ENCODE data around the gene SCLY.

The SCLY gene

DNA sequence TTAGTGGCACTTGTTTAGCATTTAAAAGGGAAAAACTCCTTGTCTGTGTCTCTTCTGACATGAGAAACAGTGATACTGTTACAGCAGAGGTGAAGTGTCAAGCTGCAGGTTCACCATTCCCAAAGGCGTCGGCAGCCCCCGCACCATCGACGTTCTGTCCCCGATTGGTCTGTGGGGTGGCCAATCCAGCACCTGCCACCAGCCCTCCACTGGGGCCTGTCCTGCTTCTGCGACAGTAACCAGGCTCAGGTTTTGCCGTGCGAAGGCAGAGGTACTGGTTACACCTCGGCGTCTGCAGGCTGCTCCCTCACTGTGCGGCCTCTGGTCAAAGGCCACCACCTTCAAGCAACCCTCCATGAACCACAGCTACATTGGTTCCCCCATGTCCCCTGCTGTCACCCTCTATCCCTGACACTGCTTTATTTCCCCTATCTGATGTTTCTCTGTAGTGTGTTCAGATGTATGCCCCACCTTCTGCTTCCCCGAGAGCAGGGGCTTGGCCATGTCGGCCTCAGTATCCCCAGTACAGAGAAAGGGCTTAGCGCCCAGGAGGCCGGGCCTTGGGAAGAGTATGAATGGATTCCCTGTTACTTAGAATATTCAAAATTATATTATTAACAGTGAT, 30.7 kb downstream of the SCLY start:
- POLR2A ChIA-PET: no interaction called here
- Histone ChIP-seq H3K9me3 (ENCODE audit: control insufficient read depth, insufficient read depth, low read depth, low read length) (no peaks in the 10 kb centered on the region), H3K4me1 (ENCODE audit: control insufficient read depth, insufficient read depth, low read length) (no peaks in the 10 kb centered on the region), H3K4me3 (ENCODE audit: low read depth, low read length) (no peak overlapping the region), H3K27ac (ENCODE audit: extremely low read depth, low read depth, low read length) (no peak overlapping the region), H3K36me3 (ENCODE audit: control insufficient read depth in 2 of 2, insufficient read depth in 1 of 2, low read length in 2 of 2) (peaks cover 0 to 16% of the 10 kb centered on the region in 2 experiments; a peak in 2 of 3 replicates)
- CTCF ChIA-PET: interaction anchor here (0.7 kb wide), 1 partner anchor 34 kb away, joined by 3 read pairs; no protein-coding TSS in a partner anchor
- TF ChIP-seq, protein P1, sequence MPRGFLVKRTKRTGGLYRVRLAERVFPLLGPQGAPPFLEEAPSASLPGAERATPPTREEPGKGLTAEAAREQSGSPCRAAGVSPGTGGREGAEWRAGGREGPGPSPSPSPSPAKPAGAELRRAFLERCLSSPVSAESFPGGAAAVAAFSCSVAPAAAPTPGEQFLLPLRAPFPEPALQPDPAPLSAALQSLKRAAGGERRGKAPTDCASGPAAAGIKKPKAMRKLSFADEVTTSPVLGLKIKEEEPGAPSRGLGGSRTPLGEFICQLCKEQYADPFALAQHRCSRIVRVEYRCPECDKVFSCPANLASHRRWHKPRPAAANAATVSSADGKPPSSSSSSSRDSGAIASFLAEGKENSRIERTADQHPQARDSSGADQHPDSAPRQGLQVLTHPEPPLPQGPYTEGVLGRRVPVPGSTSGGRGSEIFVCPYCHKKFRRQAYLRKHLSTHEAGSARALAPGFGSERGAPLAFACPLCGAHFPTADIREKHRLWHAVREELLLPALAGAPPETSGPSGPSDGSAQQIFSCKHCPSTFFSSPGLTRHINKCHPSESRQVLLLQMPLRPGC (tag by site-specific recombination; IDR thresholded peaks at IDR 0.05): no peak
- no peak for TF ChIP-seq ZNF529 (tag by site-specific recombination; IDR thresholded peaks at IDR 0.05; ENCODE audit: insufficient replicate concordance)
- TF ChIP-seq KLF1 (tag by site-specific recombination; IDR thresholded peaks at IDR 0.05): no peak
- TF ChIP-seq ZNF580 (tag by site-specific recombination; IDR thresholded peaks at IDR 0.05): no peak
- TF ChIP-seq PBX3 (CRISPR knock-in tag; IDR thresholded peaks at IDR 0.05): no peak
- no peak for TF ChIP-seq ZNF2 (tag by site-specific recombination; IDR thresholded peaks at IDR 0.05)
- TF ChIP-seq, protein P2, sequence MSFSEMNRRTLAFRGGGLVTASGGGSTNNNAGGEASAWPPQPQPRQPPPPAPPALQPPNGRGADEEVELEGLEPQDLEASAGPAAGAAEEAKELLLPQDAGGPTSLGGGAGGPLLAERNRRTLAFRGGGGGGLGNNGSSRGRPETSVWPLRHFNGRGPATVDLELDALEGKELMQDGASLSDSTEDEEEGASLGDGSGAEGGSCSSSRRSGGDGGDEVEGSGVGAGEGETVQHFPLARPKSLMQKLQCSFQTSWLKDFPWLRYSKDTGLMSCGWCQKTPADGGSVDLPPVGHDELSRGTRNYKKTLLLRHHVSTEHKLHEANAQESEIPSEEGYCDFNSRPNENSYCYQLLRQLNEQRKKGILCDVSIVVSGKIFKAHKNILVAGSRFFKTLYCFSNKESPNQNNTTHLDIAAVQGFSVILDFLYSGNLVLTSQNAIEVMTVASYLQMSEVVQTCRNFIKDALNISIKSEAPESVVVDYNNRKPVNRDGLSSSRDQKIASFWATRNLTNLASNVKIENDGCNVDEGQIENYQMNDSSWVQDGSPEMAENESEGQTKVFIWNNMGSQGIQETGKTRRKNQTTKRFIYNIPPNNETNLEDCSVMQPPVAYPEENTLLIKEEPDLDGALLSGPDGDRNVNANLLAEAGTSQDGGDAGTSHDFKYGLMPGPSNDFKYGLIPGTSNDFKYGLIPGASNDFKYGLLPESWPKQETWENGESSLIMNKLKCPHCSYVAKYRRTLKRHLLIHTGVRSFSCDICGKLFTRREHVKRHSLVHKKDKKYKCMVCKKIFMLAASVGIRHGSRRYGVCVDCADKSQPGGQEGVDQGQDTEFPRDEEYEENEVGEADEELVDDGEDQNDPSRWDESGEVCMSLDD (tag by site-specific recombination; IDR thresholded peaks at IDR 0.05): no peak
- no peak for TF ChIP-seq ZNF292 (tag by site-specific recombination; IDR thresholded peaks at IDR 0.05; ENCODE audit: borderline replicate concordance, low read depth)
- TF ChIP-seq ZNF792 (tag by site-specific recombination; IDR thresholded peaks at IDR 0.05): no peak
- no peak for TF ChIP-seq ZNF514 (tag by site-specific recombination; IDR thresholded peaks at IDR 0.05)

DNA sequence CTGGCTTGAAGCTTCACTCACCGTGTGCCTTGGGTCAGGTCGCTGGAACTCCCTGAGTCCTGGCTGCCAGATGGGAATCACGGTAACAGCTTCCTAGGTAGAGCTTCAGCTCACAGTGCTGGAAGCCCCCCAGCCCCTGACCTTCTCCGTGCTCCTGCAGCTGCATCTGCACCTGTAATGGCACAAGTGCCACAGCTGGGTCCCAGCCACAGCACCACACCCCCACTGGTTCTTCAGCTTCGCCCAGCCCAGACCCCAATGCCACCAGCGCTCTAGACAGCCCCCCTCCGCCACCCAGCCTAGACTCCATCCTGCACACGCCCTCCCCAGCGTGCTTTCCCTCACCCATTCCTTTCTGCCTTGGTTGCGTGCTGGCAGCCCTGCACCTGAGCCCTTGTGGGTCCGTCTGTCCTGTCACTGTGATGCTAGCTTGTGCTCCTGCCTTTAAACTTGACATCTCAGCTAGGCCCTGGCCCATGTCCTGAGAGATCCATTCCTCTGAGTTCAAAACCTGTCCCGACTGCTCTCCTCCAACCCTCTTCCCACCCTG, 31.8 kb downstream of the SCLY start:
- POLR2A ChIA-PET: no interaction called here
- CTCF ChIA-PET: no interaction called here
- Histone ChIP-seq H3K4me1 (ENCODE audit: control insufficient read depth, insufficient read depth, low read length) (no peaks in the 10 kb centered on the region), H3K9me3 (ENCODE audit: control insufficient read depth, insufficient read depth, low read depth, low read length) (no peaks in the 10 kb centered on the region), H3K36me3 (ENCODE audit: control insufficient read depth in 2 of 2, insufficient read depth in 1 of 2, low read length in 2 of 2) (peaks cover 0 to 16% of the 10 kb centered on the region in 2 experiments; a peak in 2 of 3 replicates), H3K4me3 (ENCODE audit: low read depth, low read length) (no peak overlapping the region), H3K27ac (ENCODE audit: extremely low read depth, low read depth, low read length) (no peak overlapping the region)
- TF ChIP-seq ZNF26 (tag by site-specific recombination; IDR thresholded peaks at IDR 0.05) (no peak), ZNF514 (tag by site-specific recombination; IDR thresholded peaks at IDR 0.05) (no peak), RBAK (tag by site-specific recombination; IDR thresholded peaks at IDR 0.05) (no peak), ZNF670 (tag by site-specific recombination; IDR thresholded peaks at IDR 0.05; ENCODE audit: low read depth) (no peak), SP3 (tag by site-specific recombination; IDR thresholded peaks at IDR 0.05) (no peak), HIC1 (tag by site-specific recombination; IDR thresholded peaks at IDR 0.05) (no peak), ZNF174 (tag by site-specific recombination; IDR thresholded peaks at IDR 0.05) (no peak), ZBTB8A (tag by site-specific recombination; IDR thresholded peaks at IDR 0.05) (no peak), ZNF677 (tag by site-specific recombination; IDR thresholded peaks at IDR 0.05) (no peak), ZNF610 (tag by site-specific recombination; IDR thresholded peaks at IDR 0.05; ENCODE audit: borderline replicate concordance) (no peak)
- TF ChIP-seq, protein P3, sequence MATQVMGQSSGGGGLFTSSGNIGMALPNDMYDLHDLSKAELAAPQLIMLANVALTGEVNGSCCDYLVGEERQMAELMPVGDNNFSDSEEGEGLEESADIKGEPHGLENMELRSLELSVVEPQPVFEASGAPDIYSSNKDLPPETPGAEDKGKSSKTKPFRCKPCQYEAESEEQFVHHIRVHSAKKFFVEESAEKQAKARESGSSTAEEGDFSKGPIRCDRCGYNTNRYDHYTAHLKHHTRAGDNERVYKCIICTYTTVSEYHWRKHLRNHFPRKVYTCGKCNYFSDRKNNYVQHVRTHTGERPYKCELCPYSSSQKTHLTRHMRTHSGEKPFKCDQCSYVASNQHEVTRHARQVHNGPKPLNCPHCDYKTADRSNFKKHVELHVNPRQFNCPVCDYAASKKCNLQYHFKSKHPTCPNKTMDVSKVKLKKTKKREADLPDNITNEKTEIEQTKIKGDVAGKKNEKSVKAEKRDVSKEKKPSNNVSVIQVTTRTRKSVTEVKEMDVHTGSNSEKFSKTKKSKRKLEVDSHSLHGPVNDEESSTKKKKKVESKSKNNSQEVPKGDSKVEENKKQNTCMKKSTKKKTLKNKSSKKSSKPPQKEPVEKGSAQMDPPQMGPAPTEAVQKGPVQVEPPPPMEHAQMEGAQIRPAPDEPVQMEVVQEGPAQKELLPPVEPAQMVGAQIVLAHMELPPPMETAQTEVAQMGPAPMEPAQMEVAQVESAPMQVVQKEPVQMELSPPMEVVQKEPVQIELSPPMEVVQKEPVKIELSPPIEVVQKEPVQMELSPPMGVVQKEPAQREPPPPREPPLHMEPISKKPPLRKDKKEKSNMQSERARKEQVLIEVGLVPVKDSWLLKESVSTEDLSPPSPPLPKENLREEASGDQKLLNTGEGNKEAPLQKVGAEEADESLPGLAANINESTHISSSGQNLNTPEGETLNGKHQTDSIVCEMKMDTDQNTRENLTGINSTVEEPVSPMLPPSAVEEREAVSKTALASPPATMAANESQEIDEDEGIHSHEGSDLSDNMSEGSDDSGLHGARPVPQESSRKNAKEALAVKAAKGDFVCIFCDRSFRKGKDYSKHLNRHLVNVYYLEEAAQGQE (tag by site-specific recombination; IDR thresholded peaks at IDR 0.05): no peak
